Astrocyte (in vitro differentiated cells and primary cell): ENCODE results near the gene MYH2.
"Not testable (repeated sequence)": the region's sequence is repeated elsewhere in the genome, so short reads cannot be mapped to it uniquely, and the experiment has no call there.

Experiments used
- EZH2 ChIP-seq: IDR thresholded peaks from 2 replicates; pipeline ENCODE4 v1.6.1; 2012; ENCODE audit warnings: mild to moderate bottlenecking, low read length, inconsistent platforms; ENCODE audit not compliant: insufficient read depth
- TF ChIP-seq, protein P1 (sequence below): IDR thresholded peaks from 2 replicates; pipeline ENCODE4 v1.5.1; 2011; ENCODE audit warnings: low read depth, mild to moderate bottlenecking, inconsistent platforms, low read length, moderate library complexity; ENCODE audit not compliant: insufficient read depth

DNA sequence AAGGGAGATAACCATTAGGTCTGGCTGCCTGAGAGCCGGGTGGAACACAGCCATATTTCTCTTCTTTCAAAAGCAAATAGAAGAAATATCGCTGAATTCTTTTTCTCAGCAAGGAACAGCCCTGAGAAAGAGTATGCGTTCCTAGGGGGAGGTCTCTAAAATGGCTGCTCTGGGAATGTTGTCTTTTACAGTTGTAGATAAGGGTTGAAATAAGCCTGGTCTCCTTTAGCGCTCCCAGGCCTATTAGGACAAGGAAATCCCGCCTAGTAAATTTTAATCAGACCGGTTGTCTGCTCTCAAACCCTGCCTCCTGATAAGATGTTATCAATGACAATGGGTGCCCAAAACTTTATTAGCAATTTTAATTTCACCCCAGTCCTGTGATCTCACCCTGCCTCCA lies 8.3 kb downstream of the MYH2 start:
- TF ChIP-seq, protein P1, sequence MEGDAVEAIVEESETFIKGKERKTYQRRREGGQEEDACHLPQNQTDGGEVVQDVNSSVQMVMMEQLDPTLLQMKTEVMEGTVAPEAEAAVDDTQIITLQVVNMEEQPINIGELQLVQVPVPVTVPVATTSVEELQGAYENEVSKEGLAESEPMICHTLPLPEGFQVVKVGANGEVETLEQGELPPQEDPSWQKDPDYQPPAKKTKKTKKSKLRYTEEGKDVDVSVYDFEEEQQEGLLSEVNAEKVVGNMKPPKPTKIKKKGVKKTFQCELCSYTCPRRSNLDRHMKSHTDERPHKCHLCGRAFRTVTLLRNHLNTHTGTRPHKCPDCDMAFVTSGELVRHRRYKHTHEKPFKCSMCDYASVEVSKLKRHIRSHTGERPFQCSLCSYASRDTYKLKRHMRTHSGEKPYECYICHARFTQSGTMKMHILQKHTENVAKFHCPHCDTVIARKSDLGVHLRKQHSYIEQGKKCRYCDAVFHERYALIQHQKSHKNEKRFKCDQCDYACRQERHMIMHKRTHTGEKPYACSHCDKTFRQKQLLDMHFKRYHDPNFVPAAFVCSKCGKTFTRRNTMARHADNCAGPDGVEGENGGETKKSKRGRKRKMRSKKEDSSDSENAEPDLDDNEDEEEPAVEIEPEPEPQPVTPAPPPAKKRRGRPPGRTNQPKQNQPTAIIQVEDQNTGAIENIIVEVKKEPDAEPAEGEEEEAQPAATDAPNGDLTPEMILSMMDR: not testable (repeated sequence)
- not testable (repeated sequence) for TF ChIP-seq EZH2
